NB4 (cell line): ENCODE measurements around the gene RAPGEF5.

Experiments
- CTCF ChIP-seq: IDR thresholded peaks from one replicate; pipeline ENCODE4 v1.5.1; 2012; ENCODE audit warnings: low read depth, low read length
- MAX ChIP-seq: IDR thresholded peaks from 2 replicates; pipeline ENCODE4 v1.6.1; 2011; ENCODE audit warnings: low read depth, low read length
- MYC ChIP-seq: IDR thresholded peaks from 2 replicates; pipeline ENCODE4 v1.6.1; 2011; ENCODE audit warnings: low read depth, low read length
- POLR2A ChIP-seq: IDR thresholded peaks from 2 replicates; pipeline ENCODE4 v1.6.1; 2011; ENCODE audit warnings: mild to moderate bottlenecking; ENCODE audit not compliant: insufficient read length; ENCODE audit errors: extremely low read depth

DNA sequence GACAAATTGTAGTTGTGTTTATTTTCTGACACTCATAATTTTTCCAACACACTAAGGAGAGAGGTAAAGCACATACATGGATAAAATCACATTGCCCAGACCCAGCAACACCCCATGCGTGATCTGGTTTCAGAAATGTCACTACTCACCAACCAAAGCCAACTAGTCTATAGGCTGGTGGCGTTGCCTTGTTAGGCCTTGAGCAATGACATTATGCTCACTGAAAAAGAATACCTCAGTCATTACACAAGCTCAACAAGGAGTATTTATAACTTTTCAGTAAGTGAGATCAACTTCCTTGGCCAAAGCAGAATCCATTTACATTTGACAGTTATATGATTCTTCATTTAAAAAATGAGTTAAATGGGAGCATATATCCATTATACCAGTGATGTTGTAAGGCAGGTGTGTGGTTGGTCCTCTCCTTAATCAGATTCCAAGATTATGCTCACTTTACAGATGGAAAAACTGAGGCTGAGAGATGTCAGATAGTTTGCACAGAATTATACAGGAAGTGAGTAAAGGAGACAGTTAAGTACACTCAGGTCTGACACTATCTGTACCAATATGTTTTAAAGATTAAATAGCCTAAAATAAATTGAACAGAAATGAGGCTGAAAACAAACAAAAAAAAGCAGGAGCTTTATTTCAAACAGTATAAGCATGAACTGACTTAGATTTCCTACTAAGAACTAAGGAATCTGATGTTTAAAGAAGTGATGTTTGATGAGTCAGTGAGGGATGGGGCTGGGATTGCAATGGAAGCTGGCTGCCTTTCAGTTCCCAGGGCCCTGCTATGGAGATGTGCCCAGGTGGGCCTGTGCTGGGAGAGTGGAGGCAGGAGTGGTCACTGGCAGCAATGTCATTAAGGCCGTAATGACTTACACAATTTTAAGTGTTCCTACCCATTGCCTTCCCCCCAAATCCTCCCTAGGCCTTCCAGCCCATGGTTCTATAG is 118.3 kb downstream of the RAPGEF5 start:
- no peak for TF ChIP-seq CTCF
- TF ChIP-seq POLR2A = no peak
- no peak for TF ChIP-seq MAX
- no peak for TF ChIP-seq MYC
